GM21423 (cell line): ENCODE results near the gene REEP6.
"Not testable (repeated sequence)": the region's sequence is repeated elsewhere in the genome, so short reads cannot be mapped to it uniquely, and the experiment has no call there.

Experiments used
- ATAC-seq: cut with Tn5 transposase; IDR thresholded peaks from one replicate; pipeline ENCODE4 v1.9.1; 2021; ENCODE audit warnings: mild to moderate bottlenecking, moderate library complexity; ENCODE audit not compliant: unreplicated experiment

REEP6 gene

DNA sequence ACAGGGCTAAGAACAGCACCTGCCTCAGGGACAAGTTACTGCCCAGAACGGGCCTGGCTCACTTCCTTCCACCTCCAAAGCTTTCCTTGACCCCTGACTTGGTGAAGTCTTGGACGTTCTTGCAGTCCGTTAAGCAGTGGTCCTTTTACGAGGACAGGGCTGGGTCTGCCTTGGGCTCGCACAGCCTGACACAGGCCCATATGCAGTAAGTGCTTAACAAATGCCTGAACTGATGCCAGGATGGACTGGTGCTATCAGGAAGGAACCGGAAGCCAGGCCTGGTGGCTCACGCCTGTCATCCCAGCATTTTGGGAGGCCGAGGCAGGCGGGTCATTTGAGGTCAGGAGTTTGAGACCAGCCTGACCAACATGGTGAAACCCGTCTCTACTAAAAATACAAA is 31.1 kb downstream of the REEP6 start:
- ATAC-seq: no peak

GRCh38 chr19:1522838-1523237 is 31.9 kb downstream of the REEP6 start:
- no peak for ATAC-seq

GRCh38 chr19:1523412-1524286 is 32.7 kb downstream of the REEP6 start, which contains the start of gene PLK5:
PLK5 (plus strand) TSS chr19:1524077; CDS start chr19:1526997, 2,920 bp downstream.
- no peak for ATAC-seq

GRCh38 chr19:1524287-1524971 is 33.4 kb downstream of the REEP6 start:
- no peak for ATAC-seq

- no peak for ATAC-seq
Measured at GRCh38 chr19:1524972-1525325, 34.0 kb downstream of the REEP6 start.

GRCh38 chr19:1525343-1525742 is 34.4 kb downstream of the REEP6 start:
- no peak for ATAC-seq

DNA sequence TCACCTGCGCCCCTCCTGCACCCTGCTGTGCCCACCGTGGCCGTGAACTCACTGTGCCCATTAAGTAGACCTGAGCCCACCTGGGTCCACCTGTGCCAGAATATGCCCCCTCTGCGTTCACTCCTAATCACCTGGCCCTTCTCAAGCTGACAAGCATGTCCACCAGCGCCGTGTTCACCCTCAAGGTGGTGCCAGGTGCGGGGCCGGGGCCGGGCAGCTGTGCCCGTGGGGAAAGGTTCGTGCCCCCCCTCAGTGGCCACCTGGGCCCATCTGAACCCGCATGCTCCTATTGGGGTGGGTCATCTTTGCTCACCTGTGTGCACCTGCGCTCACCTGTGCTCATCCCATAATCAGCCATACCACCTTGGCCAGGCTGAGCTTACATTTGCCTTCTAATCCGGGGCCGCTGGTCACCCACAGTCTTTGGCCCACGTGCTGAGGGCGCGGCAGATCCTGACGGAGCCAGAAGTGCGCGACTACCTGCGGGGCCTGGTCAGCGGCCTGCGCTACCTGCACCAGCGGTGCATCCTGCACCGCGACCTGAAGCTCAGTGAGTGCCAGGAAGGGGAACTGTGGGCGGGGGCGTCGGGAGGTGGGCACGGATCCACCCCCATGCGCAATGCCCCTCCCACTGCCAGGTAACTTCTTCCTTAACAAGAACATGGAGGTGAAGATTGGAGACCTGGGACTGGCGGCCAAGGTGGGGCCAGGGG is 35.2 kb downstream of the REEP6 start:
- ATAC-seq: no peak

- ATAC-seq: no peak
Measured at GRCh38 chr19:1526979-1527649, 36.1 kb downstream of the REEP6 start.

- no peak for ATAC-seq
Measured at GRCh38 chr19:1527650-1528309, 36.8 kb downstream of the REEP6 start.

DNA sequence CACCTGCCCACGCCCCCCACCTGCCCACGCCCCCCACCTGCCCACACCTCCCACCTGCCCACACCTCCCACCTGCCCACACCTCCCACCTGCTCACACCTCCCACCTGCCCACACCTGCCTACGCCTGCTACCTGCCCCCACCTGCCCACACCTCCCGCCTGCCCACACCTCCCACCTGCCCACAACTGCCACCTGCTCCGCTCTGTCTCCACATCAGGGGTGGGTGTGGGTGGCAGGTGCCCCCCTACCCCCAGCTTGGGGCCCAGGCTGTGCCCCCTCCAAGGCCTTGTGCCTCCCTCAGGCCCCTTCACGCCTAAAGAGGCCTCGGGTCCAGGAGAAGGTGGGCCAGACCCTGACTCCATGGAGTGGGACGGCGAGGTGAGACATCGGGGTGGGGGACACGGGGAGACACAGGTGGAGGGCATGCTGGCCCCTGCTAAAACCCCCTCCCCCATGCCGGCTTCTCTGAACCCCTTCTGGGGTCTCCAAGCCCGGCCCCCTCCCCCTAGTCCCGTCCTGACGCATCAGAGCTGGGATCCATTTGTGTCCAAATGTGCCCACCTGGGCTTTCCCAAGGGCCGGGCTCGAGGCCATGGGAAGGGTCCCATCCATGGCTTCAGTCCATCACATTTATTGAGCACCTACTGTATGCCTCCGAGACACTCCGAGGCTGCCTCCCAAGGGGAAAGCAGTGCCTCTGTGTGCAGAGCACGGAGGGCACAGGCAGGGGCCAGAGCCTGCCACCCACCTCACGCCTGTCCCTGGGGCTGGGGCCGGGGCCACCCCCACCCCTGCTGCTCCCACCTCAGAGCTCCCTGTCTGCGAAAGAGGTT is 37.8 kb downstream of the REEP6 start:
- no peak for ATAC-seq

GRCh38 chr19:1529430-1529816 is 38.4 kb downstream of the REEP6 start:
- no peak for ATAC-seq

DNA sequence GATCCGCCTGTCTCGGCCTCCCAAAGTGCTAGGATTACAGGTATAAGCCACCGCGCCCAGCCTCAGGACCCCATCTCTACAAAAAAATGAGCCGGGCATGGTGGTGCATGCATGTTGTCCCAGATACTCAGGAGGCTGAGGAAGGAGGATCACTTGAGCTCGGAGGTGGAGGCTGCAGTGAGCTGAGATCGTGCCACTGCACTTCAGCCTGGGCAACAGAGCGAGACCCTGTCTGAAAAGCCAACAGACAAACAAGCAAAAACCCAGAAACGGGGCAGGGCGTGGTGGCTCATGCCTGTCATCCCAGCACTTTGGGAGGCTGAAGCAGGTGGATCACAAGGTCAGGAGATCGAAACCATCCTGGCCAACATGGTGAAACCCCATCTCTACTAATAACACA is 39.9 kb downstream of the REEP6 start:
- not testable (repeated sequence) for ATAC-seq

- ATAC-seq: no peak
Measured at GRCh38 chr19:1531587-1531986, 40.6 kb downstream of the REEP6 start.

GRCh38 chr19:1532003-1532402 is 41.0 kb downstream of the REEP6 start:
- ATAC-seq: no peak

- ATAC-seq: no peak
Measured at GRCh38 chr19:1533510-1534150, 42.6 kb downstream of the REEP6 start.

DNA sequence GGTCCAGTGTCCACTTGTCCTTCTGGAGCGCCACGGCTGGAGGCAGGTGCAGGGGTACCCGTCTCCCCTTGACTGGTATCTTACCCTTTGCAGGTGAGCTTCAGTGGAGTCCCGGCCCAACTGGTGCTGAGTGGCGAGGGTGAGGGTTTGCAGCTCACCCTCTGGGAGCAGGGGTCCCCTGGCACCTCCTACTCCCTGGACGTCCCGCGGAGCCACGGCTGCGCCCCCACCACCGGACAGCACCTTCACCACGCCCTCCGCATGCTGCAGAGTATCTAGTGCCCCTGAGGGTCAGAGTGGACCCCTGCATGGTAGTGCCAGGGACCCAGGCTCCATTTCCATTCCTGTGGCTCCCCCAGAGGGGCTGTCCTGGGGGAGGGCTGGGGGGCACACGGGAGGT is 44.0 kb downstream of the REEP6 start:
- no peak for ATAC-seq

- not testable (repeated sequence) for ATAC-seq
Measured at GRCh38 chr19:1535699-1536098, 44.7 kb downstream of the REEP6 start.

- ATAC-seq: no peak
Measured at GRCh38 chr19:1538978-1539377, 48.0 kb downstream of the REEP6 start.

DNA sequence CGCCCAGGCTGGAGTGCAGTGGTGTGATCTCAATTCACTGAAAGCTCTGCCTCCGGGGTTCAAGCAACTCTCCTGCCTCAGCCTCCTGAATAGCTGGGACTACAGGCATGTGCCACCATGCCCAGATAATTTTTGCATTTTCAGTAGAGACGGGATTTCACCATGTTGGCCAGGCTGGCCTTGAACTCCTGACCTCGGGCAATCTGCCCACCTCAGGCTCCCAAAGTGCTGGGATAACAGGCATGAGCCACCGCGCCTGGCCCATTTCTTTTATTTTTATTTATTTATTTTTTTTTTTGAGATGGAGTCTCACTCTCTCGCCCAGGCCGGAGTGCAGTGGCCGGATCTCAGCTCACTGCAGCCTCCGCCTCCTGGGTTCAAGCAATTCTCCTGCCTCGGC is 48.8 kb downstream of the REEP6 start:
- not testable (repeated sequence) for ATAC-seq
